WTC11 (cell line): ENCODE data around the gene FZR1. TPM values are rescaled to one million over a fixed set of nuclear protein-coding genes. Genes with fewer than 3 reads are reported as not detected.
A peak's percentile ranks its signal among the peaks of the same experiment; 100 is the strongest.

Experiments used
- ATAC-seq: fragments of 200-7000 bp; cut with Tn5 transposase; 2 replicates; pipeline ENCODE4 v1.10.0; 2021; ENCODE audit warnings: mild to moderate bottlenecking, moderate library complexity
- CTCF ChIA-PET: fragments of 300-600 bp; sonication (Branson Sonifier 250); formaldehyde crosslinking; loops from one replicate; lab custom pipeline; 2021; ENCODE audit warnings: antibody characterized with exemption; lab: Charles Lee
- POLR2A ChIA-PET: fragments of 350-600 bp; sonication (Branson Sonifier 250); formaldehyde crosslinking; loops from one replicate; lab custom pipeline; 2021; ENCODE audit warnings: antibody characterized with exemption; lab: Charles Lee
- DNase-seq: peaks from one replicate; pipeline ENCODE4 v3.0.0; 2021; ENCODE audit warnings: low spot score
- H3K27ac Mint-ChIP-seq: 2 replicates; pipeline ENCODE4 v1.8.0; 2021; ENCODE audit warnings: mixed read lengths
- H3K27me3 Mint-ChIP-seq: 2 replicates; pipeline ENCODE4 v1.8.0; 2021; ENCODE audit warnings: low read depth, mild to moderate bottlenecking, moderate library complexity, mixed read lengths
- H3K36me3 Mint-ChIP-seq: 2 replicates; pipeline ENCODE4 v1.8.0; 2021; ENCODE audit warnings: mixed read lengths
- H3K4me1 Mint-ChIP-seq: 2 replicates; pipeline ENCODE4 v1.8.0; 2022; ENCODE audit warnings: mixed read lengths
- H3K4me3 Mint-ChIP-seq: 2 replicates; pipeline ENCODE4 v1.8.0; 2021; ENCODE audit warnings: mild to moderate bottlenecking, moderate library complexity, mixed read lengths
- H3K9me3 Mint-ChIP-seq: 2 replicates; pipeline ENCODE4 v1.8.0; 2021; ENCODE audit warnings: mixed read lengths
- CREB1 ChIP-seq: sonication (generic); formaldehyde crosslinking; IDR thresholded peaks from 2 replicates; pipeline ENCODE4 v1.8.0; 2023; ENCODE audit warnings: mild to moderate bottlenecking, missing genetic modification reagents
- EMX1 ChIP-seq: fragments of 250-450 bp; sonication (Bioruptor Pico); IDR thresholded peaks from 2 replicates; pipeline ENCODE4 v1.8.0; 2021; ENCODE audit warnings: mild to moderate bottlenecking
- ETV6 ChIP-seq: sonication (generic); formaldehyde crosslinking; IDR thresholded peaks from 2 replicates; pipeline ENCODE4 v1.8.1; 2022; ENCODE audit warnings: mild to moderate bottlenecking, missing genetic modification reagents
- FOXJ3 ChIP-seq: sonication (generic); formaldehyde crosslinking; IDR thresholded peaks from 2 replicates; pipeline ENCODE4 v1.9.0; 2021; ENCODE audit warnings: missing genetic modification reagents, mild to moderate bottlenecking, borderline replicate concordance
- GTF2I ChIP-seq: fragments of 250-450 bp; sonication (Bioruptor Pico); conservative IDR thresholded peaks from 2 replicates; pipeline ENCODE4 v1.4.0; 2021; ENCODE audit warnings: mild to moderate bottlenecking
- HMGA2 ChIP-seq: fragments of 250-450 bp; sonication (Bioruptor Pico); IDR thresholded peaks from 2 replicates; pipeline ENCODE4 v1.4.0; 2021; ENCODE audit warnings: mild to moderate bottlenecking, moderate library complexity
- KAT7 ChIP-seq: sonication (generic); formaldehyde crosslinking; IDR thresholded peaks from 2 replicates; pipeline ENCODE4 v1.8.1; 2023; ENCODE audit warnings: missing genetic modification reagents, mild to moderate bottlenecking, borderline replicate concordance
- NFATC4 ChIP-seq: fragments of 250-450 bp; sonication (Bioruptor Pico); IDR thresholded peaks from 2 replicates; pipeline ENCODE4 v1.9.0; 2021; ENCODE audit warnings: mild to moderate bottlenecking
- PRRX2 ChIP-seq: fragments of 250-450 bp; sonication (Bioruptor Pico); IDR thresholded peaks from 2 replicates; pipeline ENCODE4 v1.8.0; 2021; ENCODE audit warnings: mild to moderate bottlenecking
- RELA ChIP-seq: sonication (generic); formaldehyde crosslinking; IDR thresholded peaks from 2 replicates; pipeline ENCODE4 v1.8.1; 2022; ENCODE audit warnings: missing genetic modification reagents, mild to moderate bottlenecking, borderline replicate concordance
- RORB ChIP-seq: fragments of 250-450 bp; sonication (Bioruptor Pico); IDR thresholded peaks from 2 replicates; pipeline ENCODE4 v1.9.0; 2021; ENCODE audit warnings: mild to moderate bottlenecking
- ZNF121 ChIP-seq: sonication (generic); formaldehyde crosslinking; IDR thresholded peaks from 2 replicates; pipeline ENCODE4 v1.8.0; 2023; ENCODE audit warnings: missing genetic modification reagents
- ZNF138 ChIP-seq: sonication (generic); formaldehyde crosslinking; conservative IDR thresholded peaks from 2 replicates; pipeline ENCODE4 v1.8.1; 2022; ENCODE audit warnings: mild to moderate bottlenecking, moderate library complexity, missing genetic modification reagents
- ZNF423 ChIP-seq: fragments of 250-450 bp; sonication (Bioruptor Pico); IDR thresholded peaks from 2 replicates; pipeline ENCODE4 v2.1.2; 2022; ENCODE audit warnings: mild to moderate bottlenecking, moderate library complexity
- ZNF671 ChIP-seq: fragments of 250-450 bp; sonication (Bioruptor Pico); IDR thresholded peaks from 2 replicates; pipeline ENCODE4 v1.8.0; 2021; ENCODE audit warnings: mild to moderate bottlenecking
- total RNA-seq: library from RNA; stranded (reverse); gene quantifications from 3 replicates; pipeline ENCODE4 v1.2.3, GENCODE V29; 2021
- TF ChIP-seq, protein P1 (sequence below): fragments of 250-450 bp; sonication (Bioruptor Pico); conservative IDR thresholded peaks from 2 replicates; pipeline ENCODE4 v1.9.0; 2021; ENCODE audit warnings: mild to moderate bottlenecking
- TF ChIP-seq, protein P2 (sequence below): sonication (generic); formaldehyde crosslinking; IDR thresholded peaks from 2 replicates; pipeline ENCODE4 v1.8.1; 2023; ENCODE audit warnings: mild to moderate bottlenecking, missing genetic modification reagents, moderate library complexity
- TF ChIP-seq, protein P3 (sequence below): sonication (generic); formaldehyde crosslinking; IDR thresholded peaks from 2 replicates; pipeline ENCODE4 v1.8.1; 2023; ENCODE audit warnings: mild to moderate bottlenecking, missing genetic modification reagents, moderate library complexity
- TF ChIP-seq, protein P4 (sequence below): fragments of 200-600 bp; IDR thresholded peaks from 2 replicates; pipeline ENCODE4 v1.8.0; 2022; ENCODE audit warnings: antibody characterized with exemption
- TF ChIP-seq, protein P5 (sequence below): sonication (generic); formaldehyde crosslinking; IDR thresholded peaks from 2 replicates; pipeline ENCODE4 v1.8.0; 2023; ENCODE audit warnings: missing genetic modification reagents
- TF ChIP-seq, protein P6 (sequence below): sonication (generic); formaldehyde crosslinking; IDR thresholded peaks from 2 replicates; pipeline ENCODE4 v1.8.0; 2022; ENCODE audit warnings: mild to moderate bottlenecking, missing genetic modification reagents
- TF ChIP-seq, protein P7 (sequence below): sonication (generic); formaldehyde crosslinking; IDR thresholded peaks from 2 replicates; pipeline ENCODE4 v1.8.1; 2022; ENCODE audit warnings: mild to moderate bottlenecking, moderate library complexity, missing genetic modification reagents
- TF ChIP-seq, protein P8 (sequence below): fragments of 250-450 bp; sonication (Bioruptor Pico); IDR thresholded peaks from 2 replicates; pipeline ENCODE4 v1.9.0; 2021; ENCODE audit warnings: mild to moderate bottlenecking

FZR1 gene
- total RNA-seq, 1 experiment from 2014 or later, result 60.8 TPM

DNA sequence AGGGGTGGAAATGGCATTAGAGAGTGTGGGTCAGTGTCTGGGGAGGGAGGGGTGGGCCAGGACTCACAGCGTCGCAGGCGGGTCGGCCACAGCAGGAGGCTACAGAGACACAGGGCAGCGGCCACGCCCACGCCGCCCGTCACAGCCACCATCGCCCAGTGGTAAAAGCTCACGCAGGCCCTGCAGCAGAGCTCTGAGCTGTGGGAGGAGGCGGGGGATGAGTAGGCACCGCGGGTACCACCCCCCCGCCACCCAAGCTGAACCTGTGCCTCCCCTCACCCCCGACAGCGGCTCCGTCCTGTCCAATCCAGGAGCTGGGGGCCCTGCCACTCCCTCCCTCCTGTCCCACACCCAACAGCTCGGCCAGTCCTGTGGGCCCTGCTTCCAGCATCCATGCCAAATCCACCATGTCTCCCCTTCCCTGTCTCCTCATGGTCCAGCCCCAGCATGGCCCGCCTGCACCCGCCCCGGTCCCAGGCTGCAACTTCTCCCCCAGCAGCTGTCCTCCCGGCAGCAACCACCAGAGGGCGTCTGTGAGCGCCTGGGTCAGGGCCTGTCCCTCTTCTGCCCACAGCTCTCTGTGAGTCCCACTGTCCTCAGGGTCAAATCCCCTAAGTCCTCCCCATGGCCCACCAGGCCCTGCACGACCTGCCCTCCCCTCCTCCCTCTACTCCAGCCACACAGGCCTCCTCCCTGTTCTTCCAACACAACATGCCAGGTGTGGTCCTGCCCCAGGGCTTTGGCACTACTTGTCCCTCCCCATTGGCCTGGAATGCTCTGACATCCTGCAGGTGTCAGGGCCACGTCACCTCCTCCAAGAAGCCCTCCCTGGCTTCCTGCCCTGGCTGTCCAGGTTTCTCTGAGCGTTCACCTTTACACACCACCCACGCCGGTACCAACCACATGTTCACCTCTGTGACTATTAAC, 38.9 kb downstream of the FZR1 start:
- no peak overlapping the region for H3K27ac Mint-ChIP-seq
- TF ChIP-seq RORB (no peak), HMGA2 (no peak), RELA (CRISPR knock-in tag) (no peak), NFATC4 (CRISPR knock-in tag) (peak; percentile 19; the same call in 1 of the 2 replicates), FOXJ3 (CRISPR knock-in tag) (no peak), ZNF138 (CRISPR knock-in tag) (no peak), EMX1 (CRISPR knock-in tag) (no peak), ZNF121 (CRISPR knock-in tag) (peak; percentile 63; the same call in 1 of the 2 replicates), PRRX2 (0 out of 2 replicates have a peak, but pooled peaks have one; percentile 46), GTF2I (CRISPR knock-in tag) (peak; percentile 57; the same call in 1 of the 2 replicates), KAT7 (CRISPR knock-in tag) (no peak), ZNF423 (CRISPR knock-in tag) (no peak), CREB1 (no peak), ETV6 (CRISPR knock-in tag) (no peak), ZNF671 (CRISPR knock-in tag) (peak; percentile 33; the same call in 1 of the 2 replicates)
- TF ChIP-seq, protein P1, sequence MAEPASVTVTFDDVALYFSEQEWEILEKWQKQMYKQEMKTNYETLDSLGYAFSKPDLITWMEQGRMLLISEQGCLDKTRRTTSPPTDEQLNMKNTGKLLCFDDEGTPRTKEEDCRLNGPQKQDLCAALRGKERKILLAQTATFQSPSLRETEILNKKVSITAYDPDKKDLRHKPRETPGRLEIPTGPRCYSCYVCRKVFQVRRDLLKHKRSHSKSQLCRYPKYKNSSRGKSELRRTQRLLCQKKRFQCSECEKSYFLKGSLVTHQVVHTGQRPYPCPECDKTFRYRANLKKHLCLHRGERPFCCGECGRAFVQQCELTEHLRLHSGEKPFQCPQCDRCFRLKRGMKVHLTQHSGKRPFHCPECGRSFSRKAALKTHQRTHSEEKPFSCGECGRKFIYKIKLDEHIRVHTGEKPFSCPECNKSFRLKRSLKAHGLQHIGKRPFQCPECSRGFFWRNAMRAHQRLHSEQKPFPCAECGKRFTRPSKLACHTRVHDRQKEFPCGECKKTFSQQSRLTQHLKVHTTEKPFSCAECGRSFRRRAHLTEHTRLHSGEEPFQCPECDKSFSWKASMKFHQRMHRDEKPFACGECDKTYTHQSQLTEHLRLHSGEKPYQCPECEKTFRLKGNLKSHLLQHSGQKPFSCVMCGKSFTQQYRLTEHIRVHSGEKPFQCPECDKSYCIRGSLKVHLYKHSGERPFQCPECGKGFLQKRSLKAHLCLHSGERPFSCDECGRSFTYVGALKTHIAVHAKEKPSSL (CRISPR knock-in tag), result no peak
- TF ChIP-seq, protein P2, sequence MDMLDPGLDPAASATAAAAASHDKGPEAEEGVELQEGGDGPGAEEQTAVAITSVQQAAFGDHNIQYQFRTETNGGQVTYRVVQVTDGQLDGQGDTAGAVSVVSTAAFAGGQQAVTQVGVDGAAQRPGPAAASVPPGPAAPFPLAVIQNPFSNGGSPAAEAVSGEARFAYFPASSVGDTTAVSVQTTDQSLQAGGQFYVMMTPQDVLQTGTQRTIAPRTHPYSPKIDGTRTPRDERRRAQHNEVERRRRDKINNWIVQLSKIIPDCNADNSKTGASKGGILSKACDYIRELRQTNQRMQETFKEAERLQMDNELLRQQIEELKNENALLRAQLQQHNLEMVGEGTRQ, result peak; percentile 24; the same call in 1 of the 2 replicates
- TF ChIP-seq, protein P3, sequence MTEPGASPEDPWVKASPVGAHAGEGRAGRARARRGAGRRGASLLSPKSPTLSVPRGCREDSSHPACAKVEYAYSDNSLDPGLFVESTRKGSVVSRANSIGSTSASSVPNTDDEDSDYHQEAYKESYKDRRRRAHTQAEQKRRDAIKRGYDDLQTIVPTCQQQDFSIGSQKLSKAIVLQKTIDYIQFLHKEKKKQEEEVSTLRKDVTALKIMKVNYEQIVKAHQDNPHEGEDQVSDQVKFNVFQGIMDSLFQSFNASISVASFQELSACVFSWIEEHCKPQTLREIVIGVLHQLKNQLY, result no peak
- TF ChIP-seq, protein P4, sequence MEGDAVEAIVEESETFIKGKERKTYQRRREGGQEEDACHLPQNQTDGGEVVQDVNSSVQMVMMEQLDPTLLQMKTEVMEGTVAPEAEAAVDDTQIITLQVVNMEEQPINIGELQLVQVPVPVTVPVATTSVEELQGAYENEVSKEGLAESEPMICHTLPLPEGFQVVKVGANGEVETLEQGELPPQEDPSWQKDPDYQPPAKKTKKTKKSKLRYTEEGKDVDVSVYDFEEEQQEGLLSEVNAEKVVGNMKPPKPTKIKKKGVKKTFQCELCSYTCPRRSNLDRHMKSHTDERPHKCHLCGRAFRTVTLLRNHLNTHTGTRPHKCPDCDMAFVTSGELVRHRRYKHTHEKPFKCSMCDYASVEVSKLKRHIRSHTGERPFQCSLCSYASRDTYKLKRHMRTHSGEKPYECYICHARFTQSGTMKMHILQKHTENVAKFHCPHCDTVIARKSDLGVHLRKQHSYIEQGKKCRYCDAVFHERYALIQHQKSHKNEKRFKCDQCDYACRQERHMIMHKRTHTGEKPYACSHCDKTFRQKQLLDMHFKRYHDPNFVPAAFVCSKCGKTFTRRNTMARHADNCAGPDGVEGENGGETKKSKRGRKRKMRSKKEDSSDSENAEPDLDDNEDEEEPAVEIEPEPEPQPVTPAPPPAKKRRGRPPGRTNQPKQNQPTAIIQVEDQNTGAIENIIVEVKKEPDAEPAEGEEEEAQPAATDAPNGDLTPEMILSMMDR, result peak; percentile 97
- TF ChIP-seq, protein P5, sequence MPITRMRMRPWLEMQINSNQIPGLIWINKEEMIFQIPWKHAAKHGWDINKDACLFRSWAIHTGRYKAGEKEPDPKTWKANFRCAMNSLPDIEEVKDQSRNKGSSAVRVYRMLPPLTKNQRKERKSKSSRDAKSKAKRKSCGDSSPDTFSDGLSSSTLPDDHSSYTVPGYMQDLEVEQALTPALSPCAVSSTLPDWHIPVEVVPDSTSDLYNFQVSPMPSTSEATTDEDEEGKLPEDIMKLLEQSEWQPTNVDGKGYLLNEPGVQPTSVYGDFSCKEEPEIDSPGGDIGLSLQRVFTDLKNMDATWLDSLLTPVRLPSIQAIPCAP (CRISPR knock-in tag), result no peak
- TF ChIP-seq, protein P6, sequence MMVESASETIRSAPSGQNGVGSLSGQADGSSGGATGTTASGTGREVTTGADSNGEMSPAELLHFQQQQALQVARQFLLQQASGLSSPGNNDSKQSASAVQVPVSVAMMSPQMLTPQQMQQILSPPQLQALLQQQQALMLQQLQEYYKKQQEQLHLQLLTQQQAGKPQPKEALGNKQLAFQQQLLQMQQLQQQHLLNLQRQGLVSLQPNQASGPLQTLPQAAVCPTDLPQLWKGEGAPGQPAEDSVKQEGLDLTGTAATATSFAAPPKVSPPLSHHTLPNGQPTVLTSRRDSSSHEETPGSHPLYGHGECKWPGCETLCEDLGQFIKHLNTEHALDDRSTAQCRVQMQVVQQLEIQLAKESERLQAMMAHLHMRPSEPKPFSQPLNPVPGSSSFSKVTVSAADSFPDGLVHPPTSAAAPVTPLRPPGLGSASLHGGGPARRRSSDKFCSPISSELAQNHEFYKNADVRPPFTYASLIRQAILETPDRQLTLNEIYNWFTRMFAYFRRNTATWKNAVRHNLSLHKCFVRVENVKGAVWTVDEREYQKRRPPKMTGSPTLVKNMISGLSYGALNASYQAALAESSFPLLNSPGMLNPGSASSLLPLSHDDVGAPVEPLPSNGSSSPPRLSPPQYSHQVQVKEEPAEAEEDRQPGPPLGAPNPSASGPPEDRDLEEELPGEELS, result 0 out of 2 replicates have a peak, but pooled peaks have one; percentile 14
- TF ChIP-seq, protein P7, sequence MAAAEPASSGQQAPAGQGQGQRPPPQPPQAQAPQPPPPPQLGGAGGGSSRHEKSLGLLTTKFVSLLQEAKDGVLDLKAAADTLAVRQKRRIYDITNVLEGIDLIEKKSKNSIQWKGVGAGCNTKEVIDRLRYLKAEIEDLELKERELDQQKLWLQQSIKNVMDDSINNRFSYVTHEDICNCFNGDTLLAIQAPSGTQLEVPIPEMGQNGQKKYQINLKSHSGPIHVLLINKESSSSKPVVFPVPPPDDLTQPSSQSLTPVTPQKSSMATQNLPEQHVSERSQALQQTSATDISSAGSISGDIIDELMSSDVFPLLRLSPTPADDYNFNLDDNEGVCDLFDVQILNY, result no peak
- TF ChIP-seq, protein P8, sequence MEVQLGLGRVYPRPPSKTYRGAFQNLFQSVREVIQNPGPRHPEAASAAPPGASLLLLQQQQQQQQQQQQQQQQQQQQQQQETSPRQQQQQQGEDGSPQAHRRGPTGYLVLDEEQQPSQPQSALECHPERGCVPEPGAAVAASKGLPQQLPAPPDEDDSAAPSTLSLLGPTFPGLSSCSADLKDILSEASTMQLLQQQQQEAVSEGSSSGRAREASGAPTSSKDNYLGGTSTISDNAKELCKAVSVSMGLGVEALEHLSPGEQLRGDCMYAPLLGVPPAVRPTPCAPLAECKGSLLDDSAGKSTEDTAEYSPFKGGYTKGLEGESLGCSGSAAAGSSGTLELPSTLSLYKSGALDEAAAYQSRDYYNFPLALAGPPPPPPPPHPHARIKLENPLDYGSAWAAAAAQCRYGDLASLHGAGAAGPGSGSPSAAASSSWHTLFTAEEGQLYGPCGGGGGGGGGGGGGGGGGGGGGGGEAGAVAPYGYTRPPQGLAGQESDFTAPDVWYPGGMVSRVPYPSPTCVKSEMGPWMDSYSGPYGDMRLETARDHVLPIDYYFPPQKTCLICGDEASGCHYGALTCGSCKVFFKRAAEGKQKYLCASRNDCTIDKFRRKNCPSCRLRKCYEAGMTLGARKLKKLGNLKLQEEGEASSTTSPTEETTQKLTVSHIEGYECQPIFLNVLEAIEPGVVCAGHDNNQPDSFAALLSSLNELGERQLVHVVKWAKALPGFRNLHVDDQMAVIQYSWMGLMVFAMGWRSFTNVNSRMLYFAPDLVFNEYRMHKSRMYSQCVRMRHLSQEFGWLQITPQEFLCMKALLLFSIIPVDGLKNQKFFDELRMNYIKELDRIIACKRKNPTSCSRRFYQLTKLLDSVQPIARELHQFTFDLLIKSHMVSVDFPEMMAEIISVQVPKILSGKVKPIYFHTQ (CRISPR knock-in tag), result 0 out of 2 replicates have a peak, but pooled peaks have one; percentile 29
- H3K4me1 Mint-ChIP-seq, result no peaks in the 10 kb centered on the region
- ChIA-PET CTCF (interaction anchor here (0.6 to 4.4 kb wide), 36 partner anchors 9 to 443 kb away, joined by 3 to 115 read pairs (median 3); partner anchors contain the start of genes DOHH, MFSD12, MRPL54 and TJP3), POLR2A (interaction anchor here (0.5 to 1.4 kb wide), 7 partner anchors 9 to 519 kb away, joined by 3 to 8 read pairs (median 4); partner anchors contain the start of gene MFSD12)
- DNase-seq (peak; percentile 93), ATAC-seq (peak; percentile 85)
- H3K4me3 Mint-ChIP-seq, result no peak overlapping the region
- no peaks in the 10 kb centered on the region for H3K27me3 Mint-ChIP-seq
- H3K9me3 Mint-ChIP-seq, result no peaks in the 10 kb centered on the region
- no peaks in the 10 kb centered on the region for H3K36me3 Mint-ChIP-seq
